ENCODE data around the gene SGTB.

The SGTB gene

GRCh38 chr5:65766781-65767180, 44.9 kb upstream of the SGTB start:
- H3K27me3 ChIP-seq = no peaks in the 10 kb centered on the region
- H3K4me1 ChIP-seq (ENCODE audit: control insufficient read depth in 1 of 2, insufficient read depth in 1 of 2, low read depth in 1 of 2, low read length in 1 of 2) = no peaks in the 10 kb centered on the region
- no peaks in the 10 kb centered on the region for H3K36me3 ChIP-seq
- no peak overlapping the region for H3K27ac ChIP-seq
- TF ChIP-seq, protein P1, sequence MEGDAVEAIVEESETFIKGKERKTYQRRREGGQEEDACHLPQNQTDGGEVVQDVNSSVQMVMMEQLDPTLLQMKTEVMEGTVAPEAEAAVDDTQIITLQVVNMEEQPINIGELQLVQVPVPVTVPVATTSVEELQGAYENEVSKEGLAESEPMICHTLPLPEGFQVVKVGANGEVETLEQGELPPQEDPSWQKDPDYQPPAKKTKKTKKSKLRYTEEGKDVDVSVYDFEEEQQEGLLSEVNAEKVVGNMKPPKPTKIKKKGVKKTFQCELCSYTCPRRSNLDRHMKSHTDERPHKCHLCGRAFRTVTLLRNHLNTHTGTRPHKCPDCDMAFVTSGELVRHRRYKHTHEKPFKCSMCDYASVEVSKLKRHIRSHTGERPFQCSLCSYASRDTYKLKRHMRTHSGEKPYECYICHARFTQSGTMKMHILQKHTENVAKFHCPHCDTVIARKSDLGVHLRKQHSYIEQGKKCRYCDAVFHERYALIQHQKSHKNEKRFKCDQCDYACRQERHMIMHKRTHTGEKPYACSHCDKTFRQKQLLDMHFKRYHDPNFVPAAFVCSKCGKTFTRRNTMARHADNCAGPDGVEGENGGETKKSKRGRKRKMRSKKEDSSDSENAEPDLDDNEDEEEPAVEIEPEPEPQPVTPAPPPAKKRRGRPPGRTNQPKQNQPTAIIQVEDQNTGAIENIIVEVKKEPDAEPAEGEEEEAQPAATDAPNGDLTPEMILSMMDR (IDR thresholded peaks at IDR 0.05) = no peak
- no peaks in the 10 kb centered on the region for H3K9me3 ChIP-seq
- H3K4me3 ChIP-seq (ENCODE audit: low read depth in 1 of 2, low read length in 1 of 2) = no peak overlapping the region

DNA sequence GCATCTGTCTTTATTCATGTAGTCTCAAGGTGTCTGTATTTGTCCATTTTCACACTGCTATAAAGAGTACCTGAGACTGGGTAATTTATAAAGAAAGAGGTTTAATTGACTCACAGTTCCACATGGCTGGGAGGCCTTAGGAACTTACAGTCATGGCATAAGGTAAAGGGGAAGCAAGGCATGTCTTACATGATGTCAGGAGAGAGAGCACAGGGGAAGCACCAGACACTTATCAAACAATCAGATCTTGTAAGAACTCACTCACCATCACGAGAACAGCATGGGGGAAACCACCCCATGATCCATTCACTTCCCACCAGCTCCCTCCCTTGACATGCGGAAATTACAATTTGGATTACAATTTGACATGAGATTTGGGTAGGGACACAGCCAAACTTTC, 44.3 kb upstream of the SGTB start:
- H3K4me1 ChIP-seq (ENCODE audit: control insufficient read depth in 1 of 2, insufficient read depth in 1 of 2, low read depth in 1 of 2, low read length in 1 of 2) = no peaks in the 10 kb centered on the region
- no peaks in the 10 kb centered on the region for H3K36me3 ChIP-seq
- no peak overlapping the region for H3K4me3 ChIP-seq (ENCODE audit: low read depth in 1 of 2, low read length in 1 of 2)
- H3K9me3 ChIP-seq = no peaks in the 10 kb centered on the region
- H3K27ac ChIP-seq = no peak overlapping the region
- TF ChIP-seq, protein P1 (IDR thresholded peaks at IDR 0.05) = no peak
- no peaks in the 10 kb centered on the region for H3K27me3 ChIP-seq

DNA sequence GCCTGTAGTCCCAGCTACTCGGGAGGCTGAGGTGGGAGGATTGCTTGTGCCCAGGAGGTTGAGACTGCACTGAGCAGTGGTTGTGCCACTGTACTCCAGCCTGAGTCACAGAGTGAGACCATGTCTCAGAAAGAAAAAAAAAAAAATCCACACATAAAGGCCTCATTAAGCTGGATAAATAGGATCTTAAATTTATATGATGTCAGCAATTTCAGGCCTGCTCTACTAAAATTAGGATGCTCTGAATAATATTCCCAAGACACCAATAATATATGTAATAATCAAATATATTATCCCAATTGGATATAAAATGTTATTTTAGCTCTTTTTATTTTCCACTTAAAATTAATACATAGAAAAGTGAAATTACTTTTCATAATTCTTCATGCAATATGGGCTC, 43.7 kb upstream of the SGTB start:
- Histone ChIP-seq H3K9me3 (no peaks in the 10 kb centered on the region), H3K36me3 (no peaks in the 10 kb centered on the region), H3K27me3 (no peaks in the 10 kb centered on the region), H3K4me3 (ENCODE audit: low read depth in 1 of 2, low read length in 1 of 2) (no peak overlapping the region), H3K27ac (no peak overlapping the region), H3K4me1 (ENCODE audit: control insufficient read depth in 1 of 2, insufficient read depth in 1 of 2, low read depth in 1 of 2, low read length in 1 of 2) (no peaks in the 10 kb centered on the region)
- TF ChIP-seq, protein P1 (IDR thresholded peaks at IDR 0.05) = no peak

- Histone ChIP-seq H3K27ac (no peak overlapping the region), H3K36me3 (no peaks in the 10 kb centered on the region), H3K27me3 (no peaks in the 10 kb centered on the region), H3K4me1 (ENCODE audit: control insufficient read depth in 1 of 2, insufficient read depth in 1 of 2, low read depth in 1 of 2, low read length in 1 of 2) (no peaks in the 10 kb centered on the region), H3K4me3 (ENCODE audit: low read depth in 1 of 2, low read length in 1 of 2) (no peak overlapping the region), H3K9me3 (no peaks in the 10 kb centered on the region)
- TF ChIP-seq, protein P1 (IDR thresholded peaks at IDR 0.05) = no peak
Measured at GRCh38 chr5:65762234-65762633, 40.3 kb upstream of the SGTB start.

- TF ChIP-seq, protein P1 (IDR thresholded peaks at IDR 0.05) = no peak
- no peaks in the 10 kb centered on the region for H3K4me1 ChIP-seq (ENCODE audit: control insufficient read depth in 1 of 2, insufficient read depth in 1 of 2, low read depth in 1 of 2, low read length in 1 of 2)
- H3K27me3 ChIP-seq = no peaks in the 10 kb centered on the region
- no peaks in the 10 kb centered on the region for H3K9me3 ChIP-seq
- H3K36me3 ChIP-seq = no peaks in the 10 kb centered on the region
- H3K4me3 ChIP-seq (ENCODE audit: low read depth in 1 of 2, low read length in 1 of 2) = no peak overlapping the region
- H3K27ac ChIP-seq = no peak overlapping the region
Measured at GRCh38 chr5:65760504-65761275, 38.8 kb upstream of the SGTB start.

Measured in neutrophil (primary cell).